Lung microvascular endothelial cell (primary cell): ENCODE results near the gene USP47. TPM values are rescaled to one million over a fixed set of nuclear protein-coding genes. Genes with fewer than 3 reads are reported as not detected.

Source experiments
- DNase-seq, 2 donors: peaks; one replicate each; pipeline versions ENCODE4 v3.0.0 to v3.0.0-alpha.2; 2010; ENCODE audit warnings: low read depth in 2 of 2
- total RNA-seq: library from RNA; depleted of rRNA; stranded (reverse); fragments of >200 nt; gene quantifications from 2 replicates; pipeline ENCODE4 v1.2.1, GENCODE V29; 2014

The USP47 gene
- total RNA-seq, 1 donor from 2014 or later: 59.1 TPM

- no peak for DNase-seq
These were observed 123.4 kb downstream of the USP47 start for GRCh38 chr11:11965192-11965591.

GRCh38 chr11:11965656-11966353 is 124.0 kb downstream of the USP47 start:
- DNase-seq: no peak

GRCh38 chr11:11966354-11966741 is 124.6 kb downstream of the USP47 start:
- no peak for DNase-seq

- DNase-seq: peak; percentile 56 to 73
These were observed 125.3 kb downstream of the USP47 start for GRCh38 chr11:11966826-11967668.

- DNase-seq: no peak
These were observed 126.1 kb downstream of the USP47 start for GRCh38 chr11:11967669-11968510.

GRCh38 chr11:11968511-11969280 is 126.9 kb downstream of the USP47 start:
- DNase-seq: no peak

- DNase-seq: no peak
These were observed 127.8 kb downstream of the USP47 start for GRCh38 chr11:11969380-11970215.

- no peak for DNase-seq
These were observed 128.8 kb downstream of the USP47 start for GRCh38 chr11:11970556-11970955.

- no peak for DNase-seq
These were observed 130.3 kb downstream of the USP47 start for GRCh38 chr11:11971906-11972547.

GRCh38 chr11:11972730-11973341 is 131.1 kb downstream of the USP47 start:
- DNase-seq: no peak

GRCh38 chr11:11973361-11973800 is 131.6 kb downstream of the USP47 start:
- peak; percentile 54 to 65 for DNase-seq

GRCh38 chr11:11973866-11974265 is 132.1 kb downstream of the USP47 start:
- no peak for DNase-seq

GRCh38 chr11:11975201-11976092 is 133.7 kb downstream of the USP47 start:
- no peak for DNase-seq

- peak in 1 of 2 donors; percentile 32 for DNase-seq
These were observed 134.8 kb downstream of the USP47 start for GRCh38 chr11:11976481-11977127.

GRCh38 chr11:11977206-11977938 is 135.6 kb downstream of the USP47 start:
- DNase-seq: peak; percentile 74 to 95

- DNase-seq: no peak
These were observed 136.4 kb downstream of the USP47 start for GRCh38 chr11:11978098-11978637.
